ENCODE data around the gene PRKG1.

Gene PRKG1

DNA sequence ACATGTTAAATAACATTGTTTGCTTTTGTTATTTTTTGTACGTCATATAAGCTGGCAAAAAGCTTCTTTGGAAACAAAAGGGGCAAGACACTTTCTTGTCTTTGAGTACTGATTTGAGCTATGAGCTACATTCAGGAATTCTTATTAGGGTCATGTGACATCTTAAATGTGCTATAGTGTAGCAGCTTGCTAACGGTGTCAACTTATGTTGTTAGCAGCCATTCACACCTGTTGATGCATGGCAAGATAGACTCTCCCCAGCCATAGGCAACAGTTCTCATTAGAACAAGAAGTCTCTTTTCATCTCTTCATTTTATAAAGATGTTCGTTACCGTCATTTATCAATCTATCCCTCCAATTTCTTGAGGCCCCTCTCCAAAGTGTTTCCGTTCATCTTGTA, 411.4 kb downstream of the PRKG1 start:
- Histone ChIP-seq H3K4me2 (ENCODE audit: insufficient read depth, low read length) (no peak overlapping the region), H3K27me3 (ENCODE audit: insufficient read depth, low read length, poor library complexity) (no peaks in the 10 kb centered on the region), H3K79me2 (ENCODE audit: insufficient read depth, low read length) (no peaks in the 10 kb centered on the region), H3K27ac (ENCODE audit: low read length) (no peak overlapping the region), H3K4me3 (ENCODE audit: low read depth in 1 of 2, low read length in 2 of 2) (no peak overlapping the region), H3K9me3 (ENCODE audit: insufficient read depth, low read length, severe bottlenecking) (no peaks in the 10 kb centered on the region), H4K20me1 (ENCODE audit: insufficient read depth, low read length) (no peaks in the 10 kb centered on the region), H3K36me3 (ENCODE audit: insufficient read depth, low read length) (no peaks in the 10 kb centered on the region), H2AFZ (ENCODE audit: low read depth, low read length) (no peak overlapping the region), H3K4me1 (ENCODE audit: insufficient read depth, low read length) (no peaks in the 10 kb centered on the region), H3K9ac (ENCODE audit: low read depth, low read length) (no peak overlapping the region)
- TF ChIP-seq CTCF (IDR thresholded peaks at IDR 0.05; ENCODE audit: borderline replicate concordance, extremely low read depth, low read length, poor library complexity, severe bottlenecking) (no peak), EZH2 (IDR thresholded peaks at IDR 0.05; ENCODE audit: borderline replicate concordance, low read depth, low read length, severe bottlenecking) (no peak)
- DNase-seq (no peak), ATAC-seq (ENCODE audit: insufficient read depth, low read depth) (no peak)

- no peak overlapping the region for H3K4me3 ChIP-seq (ENCODE audit: low read depth in 1 of 2, low read length in 2 of 2)
- no peak overlapping the region for H3K27ac ChIP-seq (ENCODE audit: low read length)
- no peaks in the 10 kb centered on the region for H4K20me1 ChIP-seq (ENCODE audit: insufficient read depth, low read length)
- no peak for TF ChIP-seq EZH2 (IDR thresholded peaks at IDR 0.05; ENCODE audit: borderline replicate concordance, low read depth, low read length, severe bottlenecking)
- TF ChIP-seq CTCF (IDR thresholded peaks at IDR 0.05; ENCODE audit: borderline replicate concordance, extremely low read depth, low read length, poor library complexity, severe bottlenecking): no peak
- H3K9ac ChIP-seq (ENCODE audit: low read depth, low read length): no peak overlapping the region
- H3K79me2 ChIP-seq (ENCODE audit: insufficient read depth, low read length): no peaks in the 10 kb centered on the region
- no peaks in the 10 kb centered on the region for H3K36me3 ChIP-seq (ENCODE audit: insufficient read depth, low read length)
- no peaks in the 10 kb centered on the region for H3K9me3 ChIP-seq (ENCODE audit: insufficient read depth, low read length, severe bottlenecking)
- H2AFZ ChIP-seq (ENCODE audit: low read depth, low read length): no peak overlapping the region
- no peak overlapping the region for H3K4me2 ChIP-seq (ENCODE audit: insufficient read depth, low read length)
- H3K27me3 ChIP-seq (ENCODE audit: insufficient read depth, low read length, poor library complexity): no peaks in the 10 kb centered on the region
- no peaks in the 10 kb centered on the region for H3K4me1 ChIP-seq (ENCODE audit: insufficient read depth, low read length)
- no peak for ATAC-seq (ENCODE audit: insufficient read depth, low read depth)
- DNase-seq: no peak
Measured at GRCh38 chr10:51487576-51487975, 413.3 kb downstream of the PRKG1 start.

DNA sequence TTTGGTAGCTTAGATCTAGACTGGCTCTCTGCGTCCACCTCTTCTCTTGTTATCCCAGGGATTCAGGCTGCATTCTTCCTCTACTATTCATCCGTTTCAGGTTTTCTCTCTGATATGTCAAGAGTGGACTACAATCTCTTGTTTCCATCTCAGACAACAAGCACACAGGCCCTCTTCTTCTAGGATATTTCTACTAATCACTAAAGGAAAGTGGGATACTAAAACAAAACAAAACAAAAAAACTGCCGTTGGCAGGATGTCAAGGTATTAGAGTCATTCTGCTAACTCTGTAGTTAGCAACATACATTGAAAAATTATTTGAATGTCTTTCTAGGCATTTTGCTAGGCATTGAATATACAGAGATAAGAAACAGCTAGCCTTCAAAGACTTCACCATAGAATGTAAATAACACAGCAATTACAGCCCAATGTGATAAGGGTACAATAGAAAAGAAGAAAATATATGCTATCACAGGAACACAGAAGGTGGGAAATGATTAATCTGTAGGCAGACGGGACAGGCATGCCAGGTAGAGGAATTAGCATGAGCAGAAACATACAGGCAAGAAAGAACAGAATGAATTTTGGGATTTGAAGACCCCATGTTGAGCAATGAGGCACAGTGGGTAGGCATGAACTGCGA, 414.6 kb downstream of the PRKG1 start:
- Histone ChIP-seq H3K9me3 (ENCODE audit: insufficient read depth, low read length, severe bottlenecking) (no peaks in the 10 kb centered on the region), H3K4me2 (ENCODE audit: insufficient read depth, low read length) (no peak overlapping the region), H3K36me3 (ENCODE audit: insufficient read depth, low read length) (no peaks in the 10 kb centered on the region), H4K20me1 (ENCODE audit: insufficient read depth, low read length) (no peaks in the 10 kb centered on the region), H3K79me2 (ENCODE audit: insufficient read depth, low read length) (no peaks in the 10 kb centered on the region), H3K4me1 (ENCODE audit: insufficient read depth, low read length) (no peaks in the 10 kb centered on the region), H3K27me3 (ENCODE audit: insufficient read depth, low read length, poor library complexity) (no peaks in the 10 kb centered on the region), H3K9ac (ENCODE audit: low read depth, low read length) (no peak overlapping the region), H2AFZ (ENCODE audit: low read depth, low read length) (no peak overlapping the region), H3K27ac (ENCODE audit: low read length) (no peak overlapping the region), H3K4me3 (ENCODE audit: low read depth in 1 of 2, low read length in 2 of 2) (no peak overlapping the region)
- no peak for TF ChIP-seq CTCF (IDR thresholded peaks at IDR 0.05; ENCODE audit: borderline replicate concordance, extremely low read depth, low read length, poor library complexity, severe bottlenecking)
- no peak for TF ChIP-seq EZH2 (IDR thresholded peaks at IDR 0.05; ENCODE audit: borderline replicate concordance, low read depth, low read length, severe bottlenecking)
- DNase-seq (no peak), ATAC-seq (ENCODE audit: insufficient read depth, low read depth) (no peak)
